NCI-H1436 (cell line): ENCODE data around the gene RBL1.
"Not testable (repeated sequence)": the region's sequence is repeated elsewhere in the genome, so short reads cannot be mapped to it uniquely, and the experiment has no call there.

Source experiments
- DNase-seq: peaks from one replicate; lab custom pipeline; 2025; lab: John Stamatoyannopoulos, UW

Gene RBL1, protein sequence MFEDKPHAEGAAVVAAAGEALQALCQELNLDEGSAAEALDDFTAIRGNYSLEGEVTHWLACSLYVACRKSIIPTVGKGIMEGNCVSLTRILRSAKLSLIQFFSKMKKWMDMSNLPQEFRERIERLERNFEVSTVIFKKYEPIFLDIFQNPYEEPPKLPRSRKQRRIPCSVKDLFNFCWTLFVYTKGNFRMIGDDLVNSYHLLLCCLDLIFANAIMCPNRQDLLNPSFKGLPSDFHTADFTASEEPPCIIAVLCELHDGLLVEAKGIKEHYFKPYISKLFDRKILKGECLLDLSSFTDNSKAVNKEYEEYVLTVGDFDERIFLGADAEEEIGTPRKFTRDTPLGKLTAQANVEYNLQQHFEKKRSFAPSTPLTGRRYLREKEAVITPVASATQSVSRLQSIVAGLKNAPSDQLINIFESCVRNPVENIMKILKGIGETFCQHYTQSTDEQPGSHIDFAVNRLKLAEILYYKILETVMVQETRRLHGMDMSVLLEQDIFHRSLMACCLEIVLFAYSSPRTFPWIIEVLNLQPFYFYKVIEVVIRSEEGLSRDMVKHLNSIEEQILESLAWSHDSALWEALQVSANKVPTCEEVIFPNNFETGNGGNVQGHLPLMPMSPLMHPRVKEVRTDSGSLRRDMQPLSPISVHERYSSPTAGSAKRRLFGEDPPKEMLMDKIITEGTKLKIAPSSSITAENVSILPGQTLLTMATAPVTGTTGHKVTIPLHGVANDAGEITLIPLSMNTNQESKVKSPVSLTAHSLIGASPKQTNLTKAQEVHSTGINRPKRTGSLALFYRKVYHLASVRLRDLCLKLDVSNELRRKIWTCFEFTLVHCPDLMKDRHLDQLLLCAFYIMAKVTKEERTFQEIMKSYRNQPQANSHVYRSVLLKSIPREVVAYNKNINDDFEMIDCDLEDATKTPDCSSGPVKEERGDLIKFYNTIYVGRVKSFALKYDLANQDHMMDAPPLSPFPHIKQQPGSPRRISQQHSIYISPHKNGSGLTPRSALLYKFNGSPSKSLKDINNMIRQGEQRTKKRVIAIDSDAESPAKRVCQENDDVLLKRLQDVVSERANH

DNA sequence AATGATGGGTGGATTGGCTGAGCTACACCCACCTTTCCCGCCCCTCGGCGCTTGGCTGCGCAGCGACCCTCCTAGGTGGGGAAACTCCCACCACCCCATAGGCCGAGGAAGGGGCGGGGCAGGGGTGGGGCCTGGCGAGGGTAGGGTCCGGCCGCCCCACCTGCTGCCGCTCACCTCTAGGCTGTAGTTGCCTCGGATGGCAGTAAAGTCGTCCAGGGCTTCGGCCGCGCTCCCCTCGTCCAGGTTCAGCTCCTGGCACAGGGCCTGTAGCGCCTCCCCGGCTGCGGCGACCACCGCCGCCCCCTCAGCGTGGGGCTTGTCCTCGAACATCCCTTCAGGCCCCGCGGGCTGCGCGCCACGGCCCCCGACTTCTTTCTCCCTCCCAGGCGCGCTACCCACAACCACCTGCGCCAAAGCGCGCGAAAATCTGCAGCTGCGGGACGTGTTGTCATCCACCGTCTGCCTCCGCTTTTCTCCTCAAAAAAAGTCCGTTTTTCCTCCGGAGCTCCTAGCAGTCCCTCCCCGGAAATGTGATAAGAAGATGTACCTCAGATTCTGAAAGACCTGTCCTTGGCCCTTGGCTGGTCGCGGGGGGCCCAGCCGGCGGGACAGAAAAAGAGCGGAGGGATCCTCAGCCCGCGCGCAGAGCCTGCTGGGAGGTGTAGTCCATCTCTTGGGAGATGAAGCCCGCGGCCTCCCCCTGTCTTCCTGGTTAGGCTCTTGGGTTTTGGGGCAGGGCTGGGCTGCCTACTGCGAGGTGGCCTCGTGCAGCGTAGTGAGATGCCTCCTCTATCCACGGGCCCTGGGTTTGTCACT lies at the start of gene RBL1:
TSS of gene RBL1 (minus strand) at position 399 of the 816 bp plus-strand sequence. CDS start at position 330, 69 bp downstream.
- peak; percentile 89 for DNase-seq

DNA sequence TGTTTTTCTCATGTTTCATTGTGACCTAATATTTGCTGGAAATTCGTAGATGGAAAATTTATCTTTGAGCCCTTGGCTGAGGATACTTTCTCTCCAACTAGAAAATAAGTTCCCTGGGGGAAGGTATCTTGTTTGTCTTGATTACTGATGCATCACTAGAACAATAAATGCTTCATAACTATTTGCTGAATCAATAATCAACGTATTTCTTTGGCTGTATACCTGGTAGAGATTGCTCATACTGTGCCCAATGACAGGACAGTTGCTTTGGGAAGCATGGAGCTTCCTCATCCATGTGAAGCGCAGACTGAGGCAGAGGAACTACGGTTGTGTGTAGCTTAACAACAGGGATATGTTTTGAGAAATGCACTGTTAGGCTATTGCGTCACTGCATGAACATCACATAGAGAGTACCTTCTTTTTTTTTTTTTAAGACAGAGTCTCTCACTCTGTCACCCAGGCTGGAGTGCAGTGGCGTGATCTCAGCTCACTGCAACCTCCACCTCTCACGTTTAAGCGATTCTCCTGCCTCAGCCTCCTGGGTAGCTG lies 49.1 kb upstream of the RBL1 start:
- DNase-seq, result no peak

DNA sequence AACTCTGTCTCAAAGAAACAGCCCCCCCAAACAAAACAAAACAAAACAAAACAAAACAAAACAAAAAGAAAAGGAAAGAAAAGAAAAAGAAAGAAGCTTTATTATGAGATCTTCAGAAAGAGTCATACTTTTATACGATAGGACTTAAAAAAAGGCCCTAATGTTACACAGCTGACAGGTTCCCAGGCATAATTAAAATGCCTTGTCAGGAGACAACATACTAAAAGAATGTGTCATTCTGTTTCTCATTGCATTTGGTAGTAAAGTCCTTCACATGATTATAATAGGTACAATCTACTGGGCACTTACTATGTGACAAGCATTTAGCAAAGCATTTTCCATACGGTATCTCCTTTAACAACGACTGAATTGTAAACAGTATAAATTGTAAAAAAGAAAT lies 46.9 kb upstream of the RBL1 start:
- DNase-seq, result no peak

DNA sequence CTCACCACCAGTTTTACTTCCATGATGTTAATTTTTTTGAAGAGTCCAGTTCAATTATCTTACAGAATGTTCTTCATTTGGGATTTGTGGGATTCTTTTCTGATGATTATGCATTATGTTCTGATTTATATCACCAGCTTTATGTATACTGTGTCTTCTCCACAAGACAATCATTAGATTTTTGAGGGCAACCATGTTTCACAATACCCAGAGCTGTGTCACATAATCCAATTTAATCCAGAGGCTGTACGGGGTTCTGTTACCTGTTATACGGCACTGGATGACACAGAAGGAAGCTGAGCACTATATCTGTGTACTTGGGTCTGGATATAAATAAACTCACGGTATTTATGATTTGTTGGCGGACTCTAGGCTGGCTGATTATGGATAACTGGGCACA lies 41.8 kb upstream of the RBL1 start:
- DNase-seq, result no peak

DNA sequence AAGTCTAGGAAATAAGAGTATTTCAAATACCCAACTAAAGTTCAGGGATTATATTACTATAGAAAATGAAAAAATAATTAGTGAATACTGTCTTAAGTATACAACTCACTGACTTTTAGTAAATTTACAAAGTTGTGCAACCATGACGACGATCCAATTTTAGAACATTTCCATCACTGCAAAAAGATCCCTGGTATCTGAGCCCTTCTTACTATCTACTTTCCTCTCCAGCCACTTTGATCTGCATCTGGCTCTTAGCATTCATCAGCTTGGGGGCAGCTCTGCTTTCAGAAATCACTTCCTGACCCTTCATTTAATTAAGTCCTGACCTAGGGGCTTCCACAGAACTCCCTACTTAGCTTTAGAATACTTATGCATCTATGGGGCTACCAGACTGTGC lies 38.2 kb upstream of the RBL1 start:
- no peak for DNase-seq

DNA sequence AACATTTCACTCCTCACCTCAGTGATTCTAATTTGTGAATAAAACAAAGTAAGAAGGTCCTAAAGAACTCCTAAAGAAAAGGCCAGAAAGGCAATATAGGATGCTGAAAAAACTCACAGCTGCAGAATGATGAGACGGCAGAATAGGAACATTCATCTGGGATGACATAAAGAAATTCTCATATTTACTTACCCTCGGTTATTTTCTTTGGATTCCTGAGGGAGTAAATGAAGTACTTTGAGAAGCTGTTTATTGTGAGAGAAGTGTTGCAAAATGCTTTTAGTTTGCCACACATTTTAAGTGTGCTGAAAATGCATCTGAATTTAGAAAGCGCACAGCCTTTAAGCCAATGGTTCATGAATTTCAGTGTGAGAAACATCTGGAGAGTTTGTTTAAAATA lies 35.7 kb upstream of the RBL1 start:
- no peak for DNase-seq

DNA sequence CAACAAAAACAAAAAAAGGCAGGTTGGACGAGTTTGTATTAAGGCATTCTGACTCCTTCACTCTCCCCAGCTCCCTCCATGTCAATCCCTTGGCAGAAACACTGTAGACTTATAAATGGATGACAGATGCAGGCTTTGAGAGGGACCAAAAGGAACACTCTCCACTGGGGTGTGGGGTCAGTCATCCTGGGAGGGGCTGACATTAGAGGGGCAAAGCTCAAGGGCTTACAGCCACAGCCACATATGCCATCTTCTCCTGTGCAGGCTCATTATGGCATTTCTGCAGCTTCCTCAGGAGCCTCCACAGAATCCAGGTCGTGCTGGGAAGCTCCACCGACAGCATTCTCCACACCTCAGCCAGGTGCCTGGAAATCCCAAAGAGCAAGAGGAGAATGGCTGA lies 33.0 kb upstream of the RBL1 start:
- DNase-seq, result no peak

DNA sequence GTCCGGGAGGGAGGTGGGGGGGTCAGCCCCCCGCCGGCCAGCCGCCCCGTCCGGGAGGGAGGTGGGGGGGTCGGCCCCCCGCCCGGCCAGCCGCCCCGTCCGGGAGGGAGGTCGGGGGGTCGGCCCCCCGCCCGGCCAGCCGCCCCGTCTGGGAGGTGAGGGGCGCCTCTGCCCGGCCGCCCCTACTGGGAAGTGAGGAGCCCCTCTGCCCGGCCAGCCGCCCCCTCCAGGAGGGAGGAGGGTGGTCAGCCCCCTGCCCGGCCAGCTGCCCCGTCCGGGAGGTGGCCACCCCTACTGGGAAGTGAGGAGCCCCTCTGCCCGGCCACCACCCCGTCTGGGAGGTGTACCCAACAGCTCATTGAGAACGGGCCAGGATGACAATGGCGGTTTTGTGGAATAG lies 30.5 kb upstream of the RBL1 start:
- not testable (repeated sequence) for DNase-seq

DNA sequence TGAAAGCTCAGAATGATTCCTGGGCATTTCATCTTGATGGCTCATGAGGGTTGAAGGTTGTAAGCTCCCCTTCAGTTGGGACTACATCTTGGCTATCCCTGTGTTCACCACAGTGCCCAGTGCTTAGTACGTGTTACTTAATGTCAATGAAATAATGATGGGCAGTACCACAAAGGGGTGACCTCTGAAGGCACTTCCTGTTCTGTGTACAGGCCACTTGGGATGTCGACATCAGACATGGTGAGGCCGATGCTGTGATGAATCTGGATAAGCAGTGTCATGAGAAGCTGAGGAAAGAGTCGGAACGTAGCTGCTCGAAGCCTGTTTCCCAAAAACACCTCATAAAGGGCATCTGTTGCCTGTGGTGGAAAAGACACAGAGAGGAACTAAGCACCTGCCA lies 27.6 kb upstream of the RBL1 start:
- DNase-seq, result no peak

DNA sequence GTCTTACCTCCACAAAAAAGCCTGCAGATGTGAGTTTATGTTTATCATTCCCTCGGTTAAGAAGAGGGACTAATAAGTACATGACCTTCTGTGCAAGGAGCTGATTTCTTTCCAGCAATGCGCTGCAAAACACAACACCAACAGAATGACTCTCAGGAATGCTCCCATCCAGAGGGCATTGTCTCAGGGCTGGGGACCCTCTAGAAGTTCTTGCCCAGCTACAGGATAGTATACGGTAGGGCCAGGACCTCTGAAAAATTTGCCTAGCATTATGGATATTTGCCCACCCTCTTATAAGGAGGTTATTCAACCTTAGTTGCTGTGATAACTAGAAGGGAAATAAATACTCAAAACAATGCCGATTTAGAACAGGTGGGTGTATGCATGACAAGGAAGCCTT lies 24.7 kb upstream of the RBL1 start:
- DNase-seq, result no peak

DNA sequence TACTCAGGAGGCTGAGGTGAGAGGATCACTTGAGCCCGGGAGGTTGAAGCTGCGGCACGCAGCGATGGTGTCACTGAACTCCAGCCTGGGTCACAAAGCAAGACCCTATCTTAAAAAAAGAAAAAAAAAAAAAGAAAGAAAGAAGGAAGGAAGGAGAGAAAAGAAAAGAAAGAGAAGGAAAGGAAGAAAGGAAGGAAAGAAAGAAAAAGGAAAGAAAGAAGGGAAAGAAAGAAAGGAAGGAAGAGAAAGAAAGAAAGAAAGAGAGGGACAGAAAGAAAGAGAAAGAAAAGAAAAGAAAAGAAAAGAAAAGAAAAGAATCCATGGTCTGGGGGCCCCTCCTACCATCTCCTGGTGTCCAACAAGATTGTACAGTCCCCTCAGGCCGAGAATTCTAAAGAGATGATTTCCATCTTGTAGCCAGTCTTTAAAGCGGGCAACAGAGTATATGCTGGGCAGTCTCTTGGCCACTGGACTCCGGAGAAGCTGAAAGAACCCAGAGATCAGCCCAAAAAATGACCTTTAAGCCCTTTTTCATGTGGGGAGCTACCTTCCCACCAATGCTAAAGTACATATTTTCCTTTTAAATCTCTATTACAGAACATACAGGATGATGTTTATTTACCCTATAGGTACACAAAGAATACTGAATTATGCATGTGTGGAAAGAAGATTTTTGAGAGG lies 23.7 kb upstream of the RBL1 start:
- no peak for DNase-seq

DNA sequence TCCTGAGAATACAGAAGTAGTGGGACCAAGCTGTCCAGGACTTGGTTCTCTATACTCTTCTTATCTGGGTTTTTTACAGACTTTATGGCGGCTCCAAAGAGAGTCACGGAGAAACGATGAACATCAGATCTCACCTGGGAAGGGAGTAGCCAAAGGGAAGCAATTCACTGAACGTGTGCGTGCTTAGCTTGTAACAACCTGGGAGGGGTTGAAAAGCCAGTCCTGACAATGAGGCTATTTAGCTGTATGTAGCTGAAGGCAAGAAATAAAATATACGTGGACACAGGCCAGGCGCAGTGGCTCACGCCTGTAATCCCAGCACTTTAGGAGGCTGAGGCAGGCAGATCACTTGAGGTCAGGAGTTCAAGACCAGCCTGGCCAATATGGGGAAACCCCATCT lies 18.2 kb upstream of the RBL1 start:
- DNase-seq, result no peak

DNA sequence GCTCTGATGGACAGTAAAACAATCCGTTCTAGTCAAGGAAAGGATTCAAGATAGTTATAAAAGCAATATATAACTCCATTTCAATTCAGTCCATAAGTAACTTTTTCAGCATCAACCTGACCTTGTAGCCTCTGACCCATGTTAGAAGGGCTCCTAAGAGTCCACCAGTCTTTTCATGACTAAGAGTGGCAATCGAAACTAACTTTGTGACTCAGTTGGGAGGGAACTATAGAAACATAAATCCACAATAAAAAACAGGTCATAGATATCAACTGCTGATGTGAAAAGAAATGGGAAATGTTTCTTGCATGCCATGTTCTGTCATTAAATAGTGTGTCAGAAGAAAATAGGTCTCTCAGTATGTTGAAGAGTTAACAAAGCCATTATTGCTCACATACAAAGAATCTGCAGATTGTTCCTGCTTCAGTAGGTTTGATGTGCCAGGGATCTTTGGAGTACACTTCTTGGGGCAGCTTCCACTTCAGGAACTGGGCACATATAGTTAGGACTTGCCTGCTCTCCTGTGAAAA lies 16.2 kb upstream of the RBL1 start:
- DNase-seq, result no peak

DNA sequence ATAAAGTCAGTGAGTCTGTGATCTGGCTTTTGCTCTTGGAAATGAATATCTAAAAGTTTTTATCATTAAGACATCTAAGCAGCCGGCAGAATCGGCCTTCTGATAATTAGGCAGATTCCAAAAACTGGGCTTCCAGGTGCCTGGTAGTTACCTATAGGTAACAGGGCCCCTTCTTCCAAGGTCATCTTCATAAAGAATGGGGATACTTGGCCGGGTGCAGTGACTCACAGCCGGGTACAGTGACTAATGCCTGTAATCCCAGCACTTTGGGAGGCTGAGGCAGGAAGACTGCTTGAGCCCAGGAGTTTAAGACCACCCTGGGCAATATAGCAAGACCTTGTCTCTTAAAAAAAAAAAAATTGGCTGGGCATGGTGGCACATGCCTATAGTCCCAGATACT lies 12.9 kb upstream of the RBL1 start:
- no peak for DNase-seq

DNA sequence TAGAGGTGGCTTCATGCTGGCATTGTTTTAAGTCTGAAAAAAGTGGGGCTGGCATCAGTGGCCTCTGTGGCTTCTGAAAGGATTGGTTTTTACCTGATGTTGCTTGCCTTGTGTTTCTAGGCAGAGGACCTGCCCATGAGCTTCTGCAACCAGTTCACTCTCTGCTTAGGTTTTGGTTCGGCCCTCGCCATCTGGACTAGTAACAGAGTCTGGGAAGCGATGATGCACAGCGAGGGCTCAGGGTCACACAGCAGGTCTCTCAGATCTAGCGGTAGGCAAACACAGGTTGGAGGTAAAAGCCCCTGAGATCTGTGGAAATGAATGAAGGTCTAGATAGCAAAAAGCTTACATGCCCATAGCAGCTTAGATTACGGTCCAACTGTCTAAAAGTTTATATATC lies 6.8 kb upstream of the RBL1 start:
- DNase-seq, result no peak

DNA sequence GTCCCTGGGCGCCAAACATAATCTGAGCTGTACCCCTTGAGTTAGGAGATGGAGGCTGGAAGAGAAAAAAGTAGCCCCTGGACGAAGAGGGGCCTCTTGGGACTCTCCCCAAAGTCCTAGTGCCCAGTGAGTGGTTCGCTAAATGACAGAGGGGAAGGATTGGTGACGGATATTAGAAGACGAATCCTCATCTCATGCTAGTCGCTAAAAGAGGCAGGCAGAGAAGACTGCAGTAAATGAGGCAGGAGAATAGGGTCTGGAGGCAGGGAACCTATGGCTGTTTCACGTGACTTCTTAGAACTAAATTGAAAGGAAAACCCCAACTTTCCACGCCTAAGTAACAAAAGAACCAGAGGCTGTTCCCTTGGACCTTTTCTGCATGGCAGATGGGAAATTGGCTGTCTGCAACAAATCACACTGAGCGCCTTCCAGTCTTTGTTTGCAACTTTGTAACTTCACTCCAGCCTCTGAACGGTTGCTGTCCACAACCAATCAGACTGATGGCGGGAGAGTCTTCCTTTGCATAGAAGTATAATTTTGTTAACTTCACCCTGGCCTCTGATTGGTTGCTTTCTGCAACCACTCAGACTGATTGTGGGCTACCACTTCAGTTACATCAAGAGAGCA lies 731 bp upstream of the RBL1 start:
- DNase-seq, result no peak

DNA sequence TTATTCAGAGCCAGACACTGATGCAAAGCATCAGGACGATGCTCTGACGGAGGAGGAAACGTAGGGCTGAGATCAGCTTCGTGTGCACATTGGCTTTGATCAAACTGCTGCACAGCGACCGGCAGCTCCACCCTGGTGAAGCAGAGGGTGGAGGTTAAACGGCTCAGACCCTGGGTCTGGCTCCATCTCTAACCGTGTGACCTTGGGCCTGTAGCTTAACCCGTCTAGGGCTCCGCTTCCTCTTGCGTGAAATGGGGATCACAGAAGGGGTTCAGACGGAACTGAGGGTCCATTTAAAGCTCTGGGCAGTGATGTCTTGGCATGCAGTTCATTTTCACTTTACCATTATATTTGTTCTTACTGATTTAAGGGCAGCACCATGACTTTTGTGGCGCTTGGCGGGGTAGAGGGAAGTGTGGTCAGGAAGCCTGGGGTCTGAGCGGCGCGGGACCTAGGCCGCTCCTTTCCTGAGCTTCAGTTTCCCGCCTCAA lies 644 bp downstream of the RBL1 start:
- no peak for DNase-seq

DNA sequence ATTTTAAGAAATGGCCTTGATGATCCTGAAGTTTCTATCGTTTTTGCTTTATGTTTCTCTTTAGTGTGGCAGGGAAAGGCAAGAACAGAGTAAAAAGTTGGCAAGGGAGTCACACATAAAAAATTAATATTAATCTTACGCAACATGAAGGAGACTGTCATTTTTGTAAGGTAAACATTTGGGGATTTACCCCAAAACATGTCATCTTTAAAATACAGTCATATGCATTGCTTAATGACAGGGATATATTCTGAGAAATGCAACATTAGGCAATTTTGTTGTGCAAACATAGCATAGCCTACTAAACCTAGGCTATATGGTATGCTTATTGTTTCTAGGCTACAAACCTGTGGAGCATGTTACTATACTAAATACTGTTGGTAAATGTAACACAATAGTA lies 5.4 kb downstream of the RBL1 start:
- no peak for DNase-seq

DNA sequence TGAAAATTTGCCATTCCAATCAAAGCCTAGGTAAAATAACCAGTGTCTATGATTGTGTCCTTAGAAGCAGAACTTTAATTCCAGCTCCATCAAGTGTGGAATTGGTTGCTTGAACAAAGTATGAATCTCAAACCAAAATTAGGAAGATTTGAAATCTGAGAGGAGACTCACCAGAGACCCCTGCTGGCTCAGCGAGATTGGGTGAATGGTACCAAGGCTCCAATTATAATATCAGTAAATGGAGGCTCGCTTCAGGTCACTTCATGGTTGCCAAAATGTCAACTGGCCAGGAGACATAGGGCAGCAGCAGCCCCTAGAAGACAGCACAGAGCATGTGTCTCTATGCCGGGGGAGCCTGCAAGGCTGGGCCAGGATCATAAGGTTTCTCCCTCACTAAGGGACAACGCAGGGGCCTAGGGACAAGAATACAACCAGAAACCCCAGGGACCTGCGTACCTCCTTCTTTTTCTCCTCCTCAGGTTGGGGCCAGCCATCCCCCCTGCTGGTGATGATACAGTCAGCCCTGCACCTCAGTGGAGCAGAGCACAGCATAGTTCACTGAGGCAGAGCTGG lies 14.0 kb downstream of the RBL1 start:
- DNase-seq, result no peak

DNA sequence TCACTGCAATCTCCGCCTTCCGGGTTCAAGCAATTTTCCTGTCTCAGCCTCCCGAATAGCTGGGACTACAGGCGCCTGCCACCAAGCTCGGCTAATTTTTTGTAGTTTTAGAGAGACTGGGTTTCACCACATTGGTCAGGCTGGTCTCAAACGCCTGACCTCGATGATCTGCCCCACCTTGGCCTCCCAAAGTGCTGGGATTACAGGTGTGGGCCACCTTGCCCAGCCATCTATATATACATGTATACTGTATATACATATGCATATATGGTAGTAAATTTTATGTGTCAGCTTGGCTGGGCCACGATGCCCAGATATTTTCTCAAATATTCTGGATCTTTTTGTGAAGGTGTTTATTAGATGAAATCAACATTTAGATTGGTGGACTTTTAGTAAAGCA lies 18.8 kb downstream of the RBL1 start:
- DNase-seq, result no peak
